ENCODE measurements around the gene TEX30.

TEX30 gene

DNA sequence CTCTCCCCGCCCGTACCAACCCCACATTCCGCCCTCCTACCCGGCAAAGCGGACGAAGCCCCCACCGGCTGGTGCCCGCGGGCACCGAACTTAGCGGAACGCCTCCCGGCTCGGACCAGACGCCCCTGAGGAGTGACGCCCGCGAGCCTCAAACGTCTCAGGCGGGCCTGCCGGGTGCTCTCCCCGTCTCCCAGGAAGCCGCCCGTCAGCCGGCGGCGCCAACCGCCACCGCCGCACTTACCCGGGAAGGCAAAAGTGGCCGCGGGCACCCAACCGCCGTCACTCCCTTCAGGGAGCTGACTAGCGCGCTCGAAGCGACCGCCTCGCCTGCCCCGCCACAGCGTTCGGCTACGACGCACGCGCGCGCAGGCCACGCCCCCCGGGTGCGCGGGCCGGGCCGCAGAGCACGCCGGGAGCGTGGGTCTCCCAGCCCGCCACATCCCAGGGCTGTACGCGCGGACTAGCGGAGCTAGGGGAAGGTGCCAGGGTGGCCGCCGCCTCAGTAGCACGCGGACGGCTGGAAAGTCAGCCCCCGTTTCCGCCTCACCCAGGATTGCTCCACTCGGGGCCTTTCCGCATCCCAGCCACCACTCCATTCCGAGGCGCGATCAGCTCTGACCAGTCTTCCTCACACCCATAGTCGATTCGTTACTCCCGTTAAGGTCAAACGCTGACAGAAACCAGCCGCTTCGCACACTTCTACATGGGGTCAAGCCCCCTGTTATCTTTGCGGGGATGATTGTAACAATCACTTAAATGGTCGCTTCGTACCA is at the start of gene TEX30:
Gene TEX30 (minus strand): TSS at position 346 of the 773 bp plus-strand sequence. CDS start 3,760 bp downstream, outside the sequence.
- H3K27ac ChIP-seq: peak within 1 kb of the TSS; percentile 82
- TF ChIP-seq, protein P1, sequence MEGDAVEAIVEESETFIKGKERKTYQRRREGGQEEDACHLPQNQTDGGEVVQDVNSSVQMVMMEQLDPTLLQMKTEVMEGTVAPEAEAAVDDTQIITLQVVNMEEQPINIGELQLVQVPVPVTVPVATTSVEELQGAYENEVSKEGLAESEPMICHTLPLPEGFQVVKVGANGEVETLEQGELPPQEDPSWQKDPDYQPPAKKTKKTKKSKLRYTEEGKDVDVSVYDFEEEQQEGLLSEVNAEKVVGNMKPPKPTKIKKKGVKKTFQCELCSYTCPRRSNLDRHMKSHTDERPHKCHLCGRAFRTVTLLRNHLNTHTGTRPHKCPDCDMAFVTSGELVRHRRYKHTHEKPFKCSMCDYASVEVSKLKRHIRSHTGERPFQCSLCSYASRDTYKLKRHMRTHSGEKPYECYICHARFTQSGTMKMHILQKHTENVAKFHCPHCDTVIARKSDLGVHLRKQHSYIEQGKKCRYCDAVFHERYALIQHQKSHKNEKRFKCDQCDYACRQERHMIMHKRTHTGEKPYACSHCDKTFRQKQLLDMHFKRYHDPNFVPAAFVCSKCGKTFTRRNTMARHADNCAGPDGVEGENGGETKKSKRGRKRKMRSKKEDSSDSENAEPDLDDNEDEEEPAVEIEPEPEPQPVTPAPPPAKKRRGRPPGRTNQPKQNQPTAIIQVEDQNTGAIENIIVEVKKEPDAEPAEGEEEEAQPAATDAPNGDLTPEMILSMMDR (conservative IDR thresholded peaks at IDR 0.05): no peak
- TF ChIP-seq ZFX (IDR thresholded peaks at IDR 0.05): 0 out of 2 replicates have a peak, but pooled peaks have one; percentile 29

DNA sequence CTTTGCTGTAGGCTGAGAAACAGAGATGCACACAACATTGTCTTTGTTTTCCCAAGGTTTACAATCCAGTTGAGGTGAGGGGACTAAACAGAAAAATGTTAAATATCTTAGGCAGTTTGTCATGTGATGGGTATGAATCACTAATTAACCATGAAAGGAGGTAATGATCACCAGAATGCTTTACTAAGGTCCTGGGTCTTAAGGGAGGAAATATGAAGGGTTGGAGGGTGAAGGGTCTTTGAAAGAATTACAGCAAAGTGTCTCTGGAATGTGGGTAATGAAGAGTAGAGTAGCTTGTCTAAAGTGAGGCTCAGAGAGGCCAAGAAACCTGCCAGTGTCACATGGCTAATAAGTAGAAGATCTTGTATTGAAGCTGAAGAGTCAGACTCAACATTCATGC is 44.3 kb upstream of the TEX30 start:
- no peak overlapping the region for H3K27ac ChIP-seq
- TF ChIP-seq, protein P1 (conservative IDR thresholded peaks at IDR 0.05): no peak
- no peak for TF ChIP-seq ZFX (IDR thresholded peaks at IDR 0.05)

DNA sequence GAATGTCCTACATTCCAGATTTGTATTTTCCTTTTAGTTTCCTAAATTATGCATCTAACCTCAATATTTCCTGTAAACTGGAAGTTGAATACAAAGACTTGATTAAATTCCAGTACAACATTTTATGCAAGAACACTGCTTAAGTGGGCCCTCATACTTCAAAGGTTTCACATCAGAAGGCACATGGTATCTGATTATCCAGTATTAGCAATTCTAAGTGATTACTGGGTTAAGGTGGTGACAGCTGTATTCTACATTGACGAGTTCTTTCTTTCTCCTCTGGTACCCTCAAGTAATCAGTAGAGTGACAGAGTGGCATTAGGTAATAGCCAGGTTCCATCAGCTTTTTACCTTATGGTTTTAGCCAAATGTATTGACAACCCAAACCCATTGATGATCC is 43.7 kb upstream of the TEX30 start:
- H3K27ac ChIP-seq: no peak overlapping the region
- no peak for TF ChIP-seq ZFX (IDR thresholded peaks at IDR 0.05)
- TF ChIP-seq, protein P1 (conservative IDR thresholded peaks at IDR 0.05): no peak

DNA sequence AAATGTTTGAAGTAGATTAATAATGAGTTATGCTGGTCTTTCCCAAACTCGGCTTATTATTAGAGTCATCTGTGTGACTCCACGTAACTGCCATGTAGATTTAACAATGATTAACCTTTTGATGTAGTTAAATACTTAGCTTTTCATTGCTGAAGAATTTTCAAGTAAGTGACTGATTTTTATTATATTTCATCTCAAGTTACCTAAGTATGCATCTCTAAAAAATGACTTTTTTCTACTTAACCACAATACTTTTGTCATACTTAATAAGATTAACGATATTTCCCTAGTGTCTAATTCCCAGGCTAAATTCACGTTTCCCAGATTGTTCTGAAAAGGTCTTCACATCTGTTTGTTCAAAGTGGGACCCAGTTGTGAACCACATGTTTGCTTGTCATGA is 43.1 kb upstream of the TEX30 start:
- TF ChIP-seq, protein P1 (conservative IDR thresholded peaks at IDR 0.05): no peak
- TF ChIP-seq ZFX (IDR thresholded peaks at IDR 0.05): no peak

DNA sequence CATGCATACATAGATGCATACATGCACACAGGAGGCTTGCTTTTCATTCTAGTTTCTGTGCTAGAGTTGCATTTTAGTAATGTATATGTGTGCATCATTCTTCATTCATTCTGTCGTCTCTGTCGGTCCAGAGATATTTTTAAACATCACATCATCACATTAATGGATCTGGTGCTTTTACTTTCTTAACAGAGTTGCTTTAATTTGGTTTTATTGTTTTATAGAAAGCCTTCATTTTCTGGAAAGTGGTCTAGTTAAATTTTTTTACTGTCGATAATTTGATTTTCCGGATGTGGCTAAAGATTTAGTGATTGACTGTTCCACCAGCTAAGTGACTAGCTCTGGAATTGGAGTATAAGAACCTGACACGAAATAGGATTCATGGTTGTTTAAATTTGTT is 42.2 kb upstream of the TEX30 start:
- TF ChIP-seq, protein P1 (conservative IDR thresholded peaks at IDR 0.05): no peak
- no peak for TF ChIP-seq ZFX (IDR thresholded peaks at IDR 0.05)

More for the DNA sequence above, 43.1 kb upstream of the TEX30 start:
- H3K27ac ChIP-seq: no peak overlapping the region

DNA sequence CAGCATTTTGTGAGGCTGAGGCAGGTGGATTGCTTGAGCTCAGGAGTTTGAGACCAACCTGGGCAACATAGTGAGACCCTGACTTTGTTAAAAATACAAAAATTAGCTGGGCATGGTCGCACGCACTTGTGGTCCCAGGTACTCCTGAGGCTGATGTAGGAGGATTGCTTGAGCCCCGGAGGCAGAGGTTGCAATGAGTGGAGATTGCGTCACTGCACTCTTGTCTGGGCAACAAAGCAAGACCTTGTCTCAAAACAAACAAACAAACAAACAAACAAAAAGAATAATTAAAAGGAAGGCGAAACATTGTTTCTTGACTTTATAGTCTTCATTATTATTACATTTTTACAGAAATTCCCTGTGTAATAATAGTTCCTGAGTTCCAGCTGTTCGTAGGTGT is 41.2 kb upstream of the TEX30 start:
- no peak overlapping the region for H3K27ac ChIP-seq
- TF ChIP-seq, protein P1 (conservative IDR thresholded peaks at IDR 0.05): no peak
- no peak for TF ChIP-seq ZFX (IDR thresholded peaks at IDR 0.05)

More for the DNA sequence above, 42.2 kb upstream of the TEX30 start:
- no peak overlapping the region for H3K27ac ChIP-seq

DNA sequence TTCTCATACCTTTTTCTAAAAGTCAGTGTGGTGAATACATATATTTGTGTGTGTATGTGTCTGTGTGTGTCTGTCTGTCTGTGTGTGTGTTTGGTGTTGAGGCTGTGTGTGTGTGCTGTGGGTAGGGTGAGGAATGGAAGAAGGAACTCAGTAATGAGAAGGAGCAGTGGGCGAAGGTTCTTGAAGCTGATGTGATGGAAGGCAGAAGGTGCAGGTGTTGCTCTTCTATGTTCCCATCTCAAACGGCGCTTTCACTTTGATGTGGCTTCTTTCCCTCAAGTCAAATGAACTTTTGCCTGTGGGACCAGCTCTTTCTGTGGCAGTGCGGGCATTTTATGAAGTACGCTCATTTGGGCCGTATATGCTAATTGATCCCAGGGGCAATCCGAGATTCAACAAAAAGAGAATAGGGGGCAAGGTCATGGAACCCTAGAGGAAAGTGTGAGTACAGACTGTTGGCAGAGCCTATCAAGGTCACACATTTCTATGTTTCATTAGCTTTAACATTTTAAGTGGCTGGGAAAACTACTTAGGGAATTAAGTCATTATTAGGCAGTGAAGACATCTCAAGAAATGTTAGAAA is 40.5 kb upstream of the TEX30 start:
- H3K27ac ChIP-seq: no peak overlapping the region
- TF ChIP-seq, protein P1 (conservative IDR thresholded peaks at IDR 0.05): no peak

All from C4-2B (cell line).